GM04503 (cell line): ENCODE results near the gene RPLP2.

Experiments used
- DNase-seq: peaks from one replicate; pipeline ENCODE4 v3.0.0-alpha.2; 2012; ENCODE audit warnings: low read depth

The RPLP2 gene

DNA sequence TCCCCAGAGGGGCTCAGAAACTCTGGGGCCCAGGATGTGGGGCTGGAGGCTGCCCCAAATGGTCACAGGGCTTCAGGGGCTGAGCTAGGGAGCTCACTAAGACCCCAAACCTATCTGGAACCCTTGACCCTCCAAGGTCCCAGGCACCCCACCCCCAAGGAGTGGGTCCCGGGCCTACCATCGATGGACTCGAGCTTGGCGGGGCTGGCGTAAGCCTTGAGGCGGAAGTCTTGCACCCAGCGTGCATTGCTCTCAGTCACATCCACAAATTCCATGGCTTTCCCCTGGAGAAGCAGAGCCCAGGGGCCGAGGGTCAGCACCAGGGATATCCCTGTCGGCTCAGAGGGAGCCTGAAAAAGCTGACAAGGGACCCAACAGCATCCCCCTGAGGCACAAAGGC lies 35.9 kb upstream of the RPLP2 start:
- no peak for DNase-seq

DNA sequence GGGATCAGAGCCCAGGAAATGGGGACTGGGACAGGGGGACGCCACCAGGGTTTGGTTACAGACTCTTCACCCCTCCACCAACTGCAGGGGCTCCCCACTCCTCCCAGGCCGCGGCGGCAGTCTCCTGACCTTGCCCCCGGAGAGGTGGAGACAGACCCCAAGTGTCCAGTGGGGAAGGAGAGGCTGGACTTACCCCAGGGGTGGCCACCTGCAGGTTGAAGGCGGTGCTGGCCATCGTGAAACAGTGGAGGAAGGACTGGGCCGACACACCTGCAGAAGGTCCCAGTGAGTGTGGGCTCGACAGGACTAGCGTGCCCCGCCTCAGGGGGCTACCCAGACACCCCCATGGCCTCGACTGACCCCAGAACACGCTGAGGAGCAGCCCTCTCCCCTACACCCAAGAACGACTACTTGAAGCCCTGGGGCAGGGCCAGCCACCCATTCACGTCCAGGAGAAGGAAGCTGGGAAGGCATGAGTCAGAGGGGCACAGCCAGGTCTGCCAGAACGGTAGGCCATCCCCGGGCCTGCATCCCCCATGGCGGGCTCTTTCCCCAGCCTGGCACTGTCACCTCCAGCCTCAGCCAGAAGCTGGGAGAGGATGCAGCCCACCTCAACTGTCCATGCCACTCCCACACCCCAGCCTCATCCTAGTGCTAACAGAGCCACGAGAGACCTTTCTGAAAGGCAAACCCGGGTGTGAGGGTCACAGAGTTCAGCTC lies 34.7 kb upstream of the RPLP2 start:
- DNase-seq = no peak

GRCh38 chr11:776263-776560 lies 33.6 kb upstream of the RPLP2 start:
- no peak for DNase-seq

DNA sequence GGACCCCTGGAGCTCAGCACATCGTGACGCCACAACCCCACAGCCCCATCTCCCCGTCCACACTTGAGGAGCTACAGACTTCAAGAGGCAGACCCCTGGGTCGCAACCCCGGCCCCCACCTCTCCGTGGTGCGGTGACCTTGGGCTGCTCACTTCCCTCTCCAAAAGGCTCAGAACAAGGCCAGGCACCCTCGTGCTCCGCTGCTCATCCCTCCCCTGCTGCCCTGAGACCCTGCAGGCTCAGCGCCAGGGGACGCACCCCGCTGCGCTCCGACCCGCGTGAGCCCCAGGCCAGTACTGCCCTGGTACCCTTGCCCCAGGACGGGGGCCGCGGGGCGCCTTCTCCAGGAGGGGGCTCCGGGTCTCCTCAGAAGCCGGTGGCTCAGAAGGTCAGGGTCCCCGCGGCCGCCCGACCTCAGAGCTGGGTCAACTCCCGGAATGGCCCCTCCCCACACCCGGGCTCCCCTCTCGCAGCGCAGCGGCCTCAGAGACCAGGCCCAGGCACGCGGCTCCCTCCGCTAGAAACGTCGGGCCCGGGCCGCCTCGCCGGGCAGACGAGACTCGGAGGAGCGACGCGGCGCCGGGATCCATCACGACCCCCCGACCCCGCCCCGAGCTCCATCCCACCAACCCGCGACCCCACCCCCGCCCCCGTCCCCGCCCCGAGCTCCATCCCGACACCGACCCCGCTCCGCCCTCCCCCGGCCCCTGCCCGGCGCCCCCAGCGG lies 33.0 kb upstream of the RPLP2 start:
- DNase-seq = no peak

DNA sequence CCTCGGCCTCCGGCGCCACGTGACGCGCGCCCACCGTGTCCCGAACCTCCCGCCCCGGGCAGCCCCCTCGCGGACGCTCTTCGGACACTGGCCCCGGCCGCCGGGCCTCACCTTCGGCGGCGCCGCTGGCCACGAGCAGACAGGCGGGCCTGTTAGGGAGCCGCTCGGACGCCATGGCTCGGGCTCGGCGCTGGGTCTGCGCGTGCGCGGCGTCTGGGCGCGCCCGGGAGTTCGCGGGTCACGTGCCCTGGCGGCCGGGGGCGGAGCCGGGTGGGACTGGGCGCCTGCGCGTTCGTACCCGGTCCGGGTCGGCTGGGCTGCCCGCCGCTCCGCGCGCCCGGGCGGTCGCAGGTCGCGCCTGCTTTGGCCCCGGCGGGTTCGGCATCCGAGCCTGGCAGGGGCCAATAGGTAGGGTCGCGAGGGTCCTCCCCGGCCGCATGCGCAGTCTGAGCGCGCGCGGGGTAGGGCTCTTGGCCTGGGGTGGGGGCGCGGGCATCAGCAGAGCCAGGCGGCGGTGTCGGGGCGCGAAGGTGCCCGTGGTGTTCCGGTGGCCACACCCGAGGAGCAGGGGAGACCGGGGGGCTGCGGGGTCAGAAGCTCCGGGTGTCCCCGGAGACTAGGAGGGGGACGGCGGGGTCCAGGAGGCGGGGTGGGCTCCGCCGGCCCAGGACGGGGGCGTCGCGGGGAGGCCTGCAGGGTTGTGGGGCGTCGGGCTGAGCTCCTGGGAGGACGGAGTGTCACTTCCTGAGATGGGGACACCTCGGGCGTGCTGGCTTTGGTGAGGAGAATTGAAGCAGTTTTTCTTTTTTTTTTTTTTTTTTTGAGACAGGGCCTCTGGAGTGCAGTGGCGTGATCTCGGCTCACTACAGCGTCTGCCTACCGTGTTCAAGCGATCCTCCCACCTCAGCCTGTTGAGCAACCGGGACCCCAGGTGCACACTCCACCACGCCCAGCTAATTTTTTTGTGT lies 32.2 kb upstream of the RPLP2 start, which contains the start of gene GATD1:
GATD1 (minus strand) TSS at position 200 of the 968 bp plus-strand sequence; CDS start at position 175, 25 bp downstream.
- peak; percentile 21 for DNase-seq

- DNase-seq = no peak
These were observed 30.5 kb upstream of the RPLP2 start for GRCh38 chr11:778976-779954.

GRCh38 chr11:779955-780532 lies 29.7 kb upstream of the RPLP2 start:
- no peak for DNase-seq

- DNase-seq = no peak
These were observed 27.2 kb upstream of the RPLP2 start for GRCh38 chr11:782264-783174.

DNA sequence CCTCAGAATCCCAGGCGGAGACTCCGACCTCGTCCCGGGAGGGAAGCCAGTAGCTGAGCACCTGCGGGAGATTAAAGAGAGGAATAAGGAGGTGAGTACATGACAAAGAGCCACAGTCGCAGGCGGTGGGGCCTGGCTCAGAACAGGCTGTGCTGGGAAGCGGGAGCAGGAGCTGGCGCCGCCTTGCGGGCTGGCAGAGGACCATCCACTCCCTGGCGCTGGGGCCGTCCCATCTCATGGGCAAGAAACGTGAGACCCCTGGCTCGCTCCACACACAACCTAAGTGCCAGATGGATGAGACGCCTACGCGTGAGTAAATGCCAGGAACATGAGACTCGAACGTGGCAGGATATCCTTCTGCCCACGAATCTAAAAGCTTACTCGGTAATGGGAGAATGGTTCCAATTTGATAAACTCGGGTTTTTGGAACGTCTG lies 26.2 kb upstream of the RPLP2 start:
- peak; percentile 46 for DNase-seq

GRCh38 chr11:786235-787083 lies 23.3 kb upstream of the RPLP2 start:
- DNase-seq = no peak

DNA sequence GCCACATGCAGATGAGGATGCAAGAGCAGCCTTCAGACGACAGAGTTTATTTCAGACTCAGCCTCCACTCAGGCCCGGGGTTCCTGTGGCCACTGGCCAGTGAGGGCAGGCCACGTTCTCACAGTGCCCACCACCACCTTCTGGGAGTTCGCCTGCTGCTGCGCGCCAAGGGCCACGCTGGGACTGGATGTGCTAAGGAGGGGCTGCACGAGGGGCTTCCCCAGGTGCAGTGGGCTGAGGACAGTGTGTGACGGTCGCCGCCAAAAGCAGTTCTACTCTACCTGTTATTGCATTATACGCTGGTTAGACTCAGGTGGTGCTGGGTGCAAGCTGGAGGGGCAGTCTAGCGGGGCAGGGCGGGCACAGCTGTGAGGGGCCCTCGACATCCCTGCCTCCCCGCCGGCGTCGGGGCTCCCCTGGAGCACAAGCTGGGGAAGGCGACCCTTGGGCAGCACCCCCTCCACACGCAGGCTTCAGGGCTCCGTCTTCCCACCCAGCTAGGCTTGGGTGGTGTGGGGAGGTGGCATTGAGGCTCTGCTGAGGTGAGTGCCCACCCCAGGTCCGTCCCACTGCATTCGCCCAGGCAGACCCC lies 22.6 kb upstream of the RPLP2 start:
- no peak for DNase-seq

GRCh38 chr11:788009-788640 lies 21.6 kb upstream of the RPLP2 start:
- no peak for DNase-seq

GRCh38 chr11:788953-789940 lies 20.5 kb upstream of the RPLP2 start:
- DNase-seq = no peak

- no peak for DNase-seq
These were observed 19.8 kb upstream of the RPLP2 start, which contains the start of gene CEND1 for GRCh38 chr11:789943-790342. Gene CEND1, minus strand, starts transcription at chr11:790090. Its CDS starts 1,514 bp downstream, at chr11:788576.

DNA sequence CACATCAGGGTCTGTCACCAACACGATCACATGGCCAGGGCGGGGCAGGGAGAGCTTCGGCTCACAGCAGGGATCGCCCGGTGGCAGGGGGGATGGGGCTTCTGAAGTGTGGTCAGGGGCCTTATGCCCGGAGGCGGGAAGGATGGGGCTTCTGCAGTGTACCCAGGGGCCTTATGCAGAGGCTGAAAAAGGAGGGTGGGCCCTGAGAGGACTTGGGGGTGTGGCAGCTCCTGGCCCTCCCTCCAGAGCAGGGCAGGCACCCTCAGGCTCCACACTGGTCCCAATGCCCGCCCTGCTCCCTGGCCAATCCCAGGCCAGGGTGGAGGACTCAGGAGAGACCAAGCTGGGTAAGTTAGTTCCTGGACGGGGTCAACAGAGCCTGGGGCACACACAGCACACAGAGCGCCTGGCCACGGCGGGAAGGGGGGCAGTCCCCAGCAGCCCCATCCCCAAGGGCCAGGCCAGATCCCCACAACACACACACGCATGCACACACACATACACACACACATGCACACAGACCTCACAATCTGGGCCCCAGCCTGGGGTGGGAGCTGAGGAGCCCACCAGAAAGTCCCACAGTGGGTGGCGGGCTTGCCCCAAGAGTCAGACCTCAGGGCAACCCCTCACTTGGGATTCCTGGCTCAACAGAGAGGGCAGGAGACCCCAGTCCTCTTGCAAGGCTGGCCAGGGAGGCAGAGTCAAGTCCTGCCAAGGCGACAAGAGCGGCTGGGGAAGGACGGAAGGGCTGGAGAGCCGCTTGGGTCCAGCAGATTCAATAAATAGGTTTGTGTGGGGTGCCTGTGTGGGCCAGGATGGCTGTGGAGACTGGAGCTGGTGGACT lies 18.8 kb upstream of the RPLP2 start:
- DNase-seq = no peak
